ENCODE results near the gene TANC1.

GRCh38 chr2:159029936-159030335 is 61.5 kb downstream of the TANC1 start:
- TF ChIP-seq BHLHE40 (IDR thresholded peaks at IDR 0.05; ENCODE audit: low read depth, low read length) (no peak), CTCF (IDR thresholded peaks at IDR 0.05) (no peak), TP53 (CRISPR knock-in tag; IDR thresholded peaks at IDR 0.05) (no peak), POLR2A (IDR thresholded peaks at IDR 0.05; ENCODE audit: low read length) (no peak), REST (IDR thresholded peaks at IDR 0.05) (no peak), MAFK (IDR thresholded peaks at IDR 0.05; ENCODE audit: partially characterized antibody) (no peak), BCL3 (IDR thresholded peaks at IDR 0.05) (no peak), KDM5A (IDR thresholded peaks at IDR 0.05) (no peak), CBX8 (IDR thresholded peaks at IDR 0.05) (no peak)

Measured in A549 (cell line).